SU-DHL-6 (cell line): ENCODE measurements around the gene L3MBTL4.

Experiments
- EZH2phosphoT487 ChIP-seq: fragments of 200-600 bp; sonication (generic), shearing (Covaris generic); conservative IDR thresholded peaks from 2 replicates; pipeline ENCODE4 v1.6.1; 2018; ENCODE audit warnings: mild to moderate bottlenecking, antibody characterized with exemption, low read length, moderate library complexity, mixed read lengths
- TF ChIP-seq, protein P1 (sequence below): fragments of 200-600 bp; sonication (generic); IDR thresholded peaks from one replicate; pipeline ENCODE4 v1.5.1; 2017; ENCODE audit warnings: antibody characterized with exemption, mild to moderate bottlenecking, low read length, moderate library complexity; ENCODE audit not compliant: insufficient read depth, poor library complexity, severe bottlenecking

DNA sequence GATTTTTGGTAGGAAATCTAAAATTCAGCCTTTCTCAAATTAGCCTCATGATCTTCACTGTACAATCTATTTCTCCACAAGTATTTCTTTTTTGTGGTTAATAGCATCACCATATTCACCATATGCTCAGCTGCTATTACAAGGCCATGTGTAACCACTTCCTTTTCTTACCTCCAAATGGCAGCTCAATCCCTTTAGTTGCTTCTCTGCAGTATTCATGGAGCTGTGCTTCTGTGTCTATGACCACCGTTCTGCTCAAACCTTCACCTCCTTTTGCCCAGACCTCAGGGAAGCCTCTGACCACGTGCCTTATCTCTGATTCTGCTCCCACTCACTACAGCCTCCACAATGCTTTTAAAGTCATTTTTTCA lies 392.7 kb downstream of the L3MBTL4 start:
- TF ChIP-seq, protein P1, sequence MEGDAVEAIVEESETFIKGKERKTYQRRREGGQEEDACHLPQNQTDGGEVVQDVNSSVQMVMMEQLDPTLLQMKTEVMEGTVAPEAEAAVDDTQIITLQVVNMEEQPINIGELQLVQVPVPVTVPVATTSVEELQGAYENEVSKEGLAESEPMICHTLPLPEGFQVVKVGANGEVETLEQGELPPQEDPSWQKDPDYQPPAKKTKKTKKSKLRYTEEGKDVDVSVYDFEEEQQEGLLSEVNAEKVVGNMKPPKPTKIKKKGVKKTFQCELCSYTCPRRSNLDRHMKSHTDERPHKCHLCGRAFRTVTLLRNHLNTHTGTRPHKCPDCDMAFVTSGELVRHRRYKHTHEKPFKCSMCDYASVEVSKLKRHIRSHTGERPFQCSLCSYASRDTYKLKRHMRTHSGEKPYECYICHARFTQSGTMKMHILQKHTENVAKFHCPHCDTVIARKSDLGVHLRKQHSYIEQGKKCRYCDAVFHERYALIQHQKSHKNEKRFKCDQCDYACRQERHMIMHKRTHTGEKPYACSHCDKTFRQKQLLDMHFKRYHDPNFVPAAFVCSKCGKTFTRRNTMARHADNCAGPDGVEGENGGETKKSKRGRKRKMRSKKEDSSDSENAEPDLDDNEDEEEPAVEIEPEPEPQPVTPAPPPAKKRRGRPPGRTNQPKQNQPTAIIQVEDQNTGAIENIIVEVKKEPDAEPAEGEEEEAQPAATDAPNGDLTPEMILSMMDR = no peak
- no peak for TF ChIP-seq EZH2phosphoT487
